CD4-positive, alpha-beta T cell treated with Interleukin-15 for 1 hour (primary cell): ENCODE results near the gene ADGRG7.
"Not testable (repeated sequence)": the region's sequence is repeated elsewhere in the genome, so short reads cannot be mapped to it uniquely, and the experiment has no call there.

ENCODE experiments used
- DNase-seq: peaks from one replicate; pipeline ENCODE4 v3.0.0-alpha.2; 2020

ADGRG7 gene

GRCh38 chr3:100609305-100609704 is at the start of gene ADGRG7:
Gene ADGRG7 (plus strand): TSS chr3:100609601. CDS start chr3:100609857, 256 bp downstream.
- DNase-seq: no peak

- DNase-seq: no peak
Measured at GRCh38 chr3:100560426-100560825, 49.0 kb upstream of the ADGRG7 start.

GRCh38 chr3:100561459-100562158 is 47.8 kb upstream of the ADGRG7 start:
- no peak for DNase-seq

GRCh38 chr3:100562224-100562857 is 47.1 kb upstream of the ADGRG7 start:
- DNase-seq: no peak

- DNase-seq: no peak
Measured at GRCh38 chr3:100563228-100563627, 46.2 kb upstream of the ADGRG7 start.

GRCh38 chr3:100563652-100564211 is 45.7 kb upstream of the ADGRG7 start:
- DNase-seq: no peak

- no peak for DNase-seq
Measured at GRCh38 chr3:100570811-100571210, 38.6 kb upstream of the ADGRG7 start.

- no peak for DNase-seq
Measured at GRCh38 chr3:100574536-100574935, 34.9 kb upstream of the ADGRG7 start.

GRCh38 chr3:100575704-100576103 is 33.7 kb upstream of the ADGRG7 start:
- no peak for DNase-seq

- no peak for DNase-seq
Measured at GRCh38 chr3:100577382-100578008, 31.9 kb upstream of the ADGRG7 start.

GRCh38 chr3:100578646-100579045 is 30.8 kb upstream of the ADGRG7 start:
- DNase-seq: no peak

GRCh38 chr3:100580147-100580546 is 29.3 kb upstream of the ADGRG7 start:
- DNase-seq: no peak

- DNase-seq: no peak
Measured at GRCh38 chr3:100581650-100582049, 27.8 kb upstream of the ADGRG7 start.

GRCh38 chr3:100582157-100582556 is 27.2 kb upstream of the ADGRG7 start:
- not testable (repeated sequence) for DNase-seq

GRCh38 chr3:100584101-100584660 is 25.2 kb upstream of the ADGRG7 start:
- no peak for DNase-seq

- no peak for DNase-seq
Measured at GRCh38 chr3:100586832-100587231, 22.6 kb upstream of the ADGRG7 start.

GRCh38 chr3:100588251-100588650 is 21.1 kb upstream of the ADGRG7 start:
- DNase-seq: no peak

- DNase-seq: peak; percentile 55
Measured at GRCh38 chr3:100590114-100590839, 19.1 kb upstream of the ADGRG7 start.

- no peak for DNase-seq
Measured at GRCh38 chr3:100590840-100591147, 18.6 kb upstream of the ADGRG7 start.

- no peak for DNase-seq
Measured at GRCh38 chr3:100591411-100591810, 18.0 kb upstream of the ADGRG7 start.

GRCh38 chr3:100600181-100601042 is 9.0 kb upstream of the ADGRG7 start:
- DNase-seq: no peak
